Measurements from ENCODE around the gene EIF2B2.
A peak's percentile ranks its signal among the peaks of the same experiment; 100 is the strongest.

EIF2B2 gene

DNA sequence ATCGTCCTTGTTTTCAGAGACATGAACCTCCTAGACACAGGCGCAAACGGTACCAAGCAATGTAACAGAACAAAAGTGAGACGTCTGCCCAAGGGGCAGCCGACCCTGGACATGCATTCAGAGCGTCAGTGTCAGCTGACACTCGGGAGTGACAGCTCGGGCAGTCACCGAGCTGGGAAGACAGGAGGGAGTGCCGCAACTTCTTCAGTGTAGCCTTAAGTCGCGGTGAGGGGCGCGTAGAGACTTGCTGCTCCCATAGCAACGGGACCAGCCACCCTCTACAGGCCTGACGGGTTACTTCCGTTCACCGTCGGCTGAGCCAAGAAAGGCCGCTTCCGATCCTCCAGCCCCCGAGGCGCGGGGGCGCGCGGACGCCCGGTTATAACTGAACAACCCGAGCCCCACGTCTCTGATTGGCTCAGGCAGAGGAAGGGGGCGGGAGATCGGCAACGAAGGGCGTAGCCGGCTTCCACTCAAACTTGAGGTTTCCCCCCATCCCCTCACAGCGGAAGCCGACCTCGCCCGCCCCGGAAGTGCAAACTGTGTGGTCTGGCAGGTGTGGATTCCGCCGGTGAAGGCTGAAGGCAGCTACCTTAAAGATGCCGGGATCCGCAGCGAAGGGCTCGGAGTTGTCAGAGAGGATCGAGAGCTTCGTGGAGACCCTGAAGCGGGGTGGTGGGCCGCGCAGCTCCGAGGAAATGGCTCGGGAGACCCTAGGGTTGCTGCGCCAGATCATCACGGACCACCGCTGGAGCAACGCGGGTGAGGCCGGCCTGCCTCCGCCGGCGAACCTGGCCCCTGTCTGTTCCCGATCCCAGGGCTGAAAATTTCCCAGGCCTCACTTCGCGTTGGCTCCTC is at the start of gene EIF2B2:
TSS of gene EIF2B2 (plus strand) at position 530 of the 858 bp plus-strand sequence. CDS start at position 600, 70 bp downstream.
- DNase-seq (ENCODE audit: low spot score) = peak; percentile 97

DNA sequence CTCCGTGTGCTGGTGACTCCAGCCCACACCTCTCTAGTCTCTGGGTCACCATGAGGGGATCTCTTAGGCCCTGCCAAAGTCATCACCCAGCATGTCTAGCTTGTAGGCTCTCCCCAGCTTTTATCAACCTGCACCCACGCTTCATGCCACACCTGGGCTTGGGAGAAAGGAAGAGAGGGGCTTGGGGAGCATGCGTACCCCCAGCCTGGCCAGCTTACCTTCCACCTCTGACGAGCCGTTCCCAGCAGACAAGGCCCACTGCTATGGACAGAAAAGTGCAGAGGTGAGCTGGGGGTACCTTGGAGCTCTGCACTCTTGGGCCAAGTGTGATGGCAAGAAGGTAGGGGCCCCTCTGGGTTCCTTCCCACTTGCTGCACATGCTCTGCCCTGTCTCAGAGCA is 49.0 kb upstream of the EIF2B2 start:
- no peak for DNase-seq (ENCODE audit: low spot score)

DNA sequence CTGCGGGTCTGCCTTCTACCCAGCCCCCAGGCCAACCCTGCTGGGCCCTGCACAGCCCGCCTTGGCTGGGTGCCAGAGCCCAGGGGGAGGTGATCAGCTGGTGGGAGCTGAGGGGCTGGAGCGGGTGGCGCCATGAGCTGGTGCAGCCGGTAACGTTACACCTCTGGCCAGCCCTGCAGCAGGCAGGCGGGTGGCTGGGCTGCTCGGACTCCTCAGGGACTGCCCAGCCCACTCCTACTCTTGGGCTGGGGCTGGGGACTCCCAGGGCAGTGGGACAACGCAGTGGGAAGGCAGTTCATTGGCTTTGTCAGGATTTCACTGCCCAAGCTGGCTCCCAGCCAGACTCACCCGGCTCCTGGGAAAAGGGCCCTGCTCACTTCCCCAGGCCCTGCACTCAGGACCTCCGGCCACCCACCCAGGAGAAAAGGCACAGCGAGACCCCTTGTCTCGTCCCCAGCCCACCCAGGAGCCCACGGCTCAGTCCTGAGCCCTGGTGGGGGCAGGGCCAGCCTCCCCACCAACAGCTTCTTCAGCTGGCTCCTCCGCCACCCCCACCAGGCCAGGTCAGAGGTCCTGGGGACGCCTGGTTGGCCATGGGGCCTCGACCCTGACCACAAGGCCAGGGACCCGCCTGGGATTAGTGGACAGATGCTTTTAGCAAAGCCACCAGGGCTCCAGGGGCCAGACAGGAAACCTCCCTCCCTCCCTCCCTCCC is 48.3 kb upstream of the EIF2B2 start:
- no peak for DNase-seq (ENCODE audit: low spot score)

DNA sequence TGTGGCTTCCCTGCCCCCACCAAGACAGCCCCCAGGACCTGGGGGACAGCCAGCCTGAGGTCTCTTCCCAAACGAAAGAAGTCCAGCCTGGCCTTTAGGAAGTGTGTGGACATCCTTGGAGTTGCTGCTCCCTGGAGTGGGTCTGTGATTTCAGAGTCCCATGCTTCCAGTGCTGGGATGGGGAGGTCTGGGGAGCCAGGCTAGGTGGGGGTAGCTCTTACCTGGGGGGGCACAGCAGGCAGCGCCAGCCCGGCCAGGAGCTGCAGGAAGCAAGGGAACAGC is 47.8 kb upstream of the EIF2B2 start:
- no peak for DNase-seq (ENCODE audit: low spot score)

DNA sequence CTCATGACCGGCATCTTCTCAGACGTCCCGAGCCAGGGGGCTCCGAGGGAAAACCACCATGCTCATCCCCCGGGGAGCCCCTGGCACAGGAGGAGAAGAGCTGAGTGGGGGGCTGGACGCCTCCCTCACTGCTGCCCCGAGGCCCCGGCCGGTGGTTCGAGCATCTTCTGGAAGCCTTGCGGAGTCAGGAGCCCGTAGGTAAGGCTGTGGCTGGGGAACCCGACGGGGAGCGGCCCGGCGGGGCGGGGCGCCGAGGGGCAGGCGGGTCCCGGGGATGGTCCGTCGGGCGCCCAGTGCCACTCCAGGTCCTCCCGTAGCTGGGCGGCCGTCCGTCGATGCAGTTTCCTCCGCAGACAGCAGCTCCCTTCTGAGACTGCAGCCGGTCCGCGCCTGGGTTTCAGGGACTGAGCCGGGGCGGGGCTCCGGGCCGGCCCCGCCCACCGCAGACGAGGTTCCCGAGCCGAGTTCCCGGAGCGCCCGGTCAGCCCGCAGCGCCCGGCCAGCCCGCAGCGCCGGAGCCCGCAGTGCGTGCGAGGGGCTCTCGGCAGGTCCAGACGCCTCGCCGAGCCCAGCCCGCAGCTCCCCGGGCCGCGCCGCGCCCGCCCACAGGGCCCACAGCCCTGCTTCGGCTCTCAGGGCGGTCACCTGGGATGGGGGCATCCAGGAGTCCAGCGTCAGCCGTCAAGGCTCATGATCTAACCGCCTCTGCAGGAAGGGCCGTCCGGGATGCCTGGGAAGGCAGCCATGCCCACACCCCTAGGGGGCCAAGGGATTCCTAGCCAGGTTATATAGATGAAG is 47.3 kb upstream of the EIF2B2 start, which contains the start of gene PGF:
TSS of gene PGF (minus strand) at position 369 of the 798 bp plus-strand sequence. CDS start at position 14, 355 bp downstream.
- peak; percentile 90 for DNase-seq (ENCODE audit: low spot score)

DNA sequence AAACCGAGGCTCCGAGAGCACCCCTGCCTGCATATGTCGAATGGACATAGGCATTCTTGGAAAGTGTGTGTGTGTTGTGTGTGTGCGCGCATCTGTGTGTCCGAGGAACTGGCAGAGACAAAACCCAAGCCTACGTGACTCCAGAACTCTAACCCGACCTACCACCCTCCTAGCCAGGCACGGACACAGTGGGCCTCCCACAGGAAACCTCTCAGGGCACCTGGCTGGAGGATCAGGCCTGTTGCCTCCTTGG is 46.8 kb upstream of the EIF2B2 start:
- no peak for DNase-seq (ENCODE audit: low spot score)

DNA sequence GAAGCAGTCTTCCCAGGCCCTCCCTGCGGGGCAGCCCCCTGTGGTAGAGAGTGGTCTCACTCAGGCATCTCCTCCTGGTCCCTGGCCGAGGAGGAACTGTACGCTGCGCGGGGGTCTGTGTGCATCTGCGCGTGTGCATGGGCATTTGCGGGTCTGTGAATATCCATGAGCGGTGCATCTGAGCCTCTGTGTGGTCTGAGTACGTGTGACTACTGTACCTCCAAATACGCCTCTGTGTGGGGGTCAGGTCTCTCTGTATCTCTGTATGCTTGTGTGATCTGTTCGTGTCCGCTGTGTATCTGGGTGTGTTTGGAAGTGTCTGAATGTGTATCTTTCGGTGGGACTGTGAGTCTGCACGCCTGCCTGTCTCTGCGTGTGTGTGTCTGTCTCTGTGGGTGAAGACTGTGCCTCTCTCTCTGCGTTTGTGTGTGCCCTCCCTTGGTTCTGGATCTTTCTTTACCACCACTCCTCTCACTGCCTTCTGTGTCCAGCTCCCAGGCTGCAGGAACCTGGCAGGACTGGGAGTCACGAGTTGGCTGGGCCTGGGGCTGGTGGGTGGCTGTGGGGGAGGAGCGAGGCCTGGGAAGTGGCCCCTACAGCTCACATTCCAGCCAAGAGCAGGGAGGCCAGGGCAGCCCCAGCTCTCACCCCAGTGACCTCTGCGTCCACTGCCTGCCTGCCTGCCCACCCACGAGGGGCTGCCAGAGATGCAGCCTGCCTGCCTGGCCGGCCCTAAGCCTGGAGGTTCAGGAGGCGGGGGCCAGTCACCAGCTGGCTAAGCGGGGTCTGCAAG is 46.2 kb upstream of the EIF2B2 start:
- no peak for DNase-seq (ENCODE audit: low spot score)

DNA sequence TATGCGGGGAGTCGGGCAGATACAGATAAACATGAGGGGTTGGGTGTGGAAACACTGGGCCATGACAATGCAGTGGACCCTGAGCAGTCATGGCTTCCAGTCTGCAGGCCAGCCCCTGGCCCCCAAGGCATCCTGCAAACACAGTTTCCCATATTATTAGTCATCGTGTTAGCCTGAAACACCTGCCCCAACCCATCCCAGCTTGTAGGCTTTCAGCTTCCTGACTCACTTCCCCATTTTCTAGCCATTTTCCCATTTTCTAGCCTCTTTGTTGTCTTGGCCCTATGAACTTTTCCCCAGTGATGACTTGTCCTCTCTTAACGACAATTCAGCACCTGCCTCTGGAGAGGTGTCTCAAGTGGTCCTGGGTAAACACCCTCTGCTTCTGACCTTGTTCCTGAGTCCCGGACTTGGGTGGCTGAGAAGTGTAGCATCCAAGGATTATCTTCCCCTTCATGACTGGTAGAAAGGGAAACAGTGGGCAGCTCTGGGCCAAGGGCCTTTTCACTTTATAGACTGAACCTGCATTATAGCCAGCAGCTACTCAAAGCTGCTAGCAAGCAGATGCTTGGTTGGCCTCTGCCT is 43.0 kb upstream of the EIF2B2 start:
- no peak for DNase-seq (ENCODE audit: low spot score)

DNA sequence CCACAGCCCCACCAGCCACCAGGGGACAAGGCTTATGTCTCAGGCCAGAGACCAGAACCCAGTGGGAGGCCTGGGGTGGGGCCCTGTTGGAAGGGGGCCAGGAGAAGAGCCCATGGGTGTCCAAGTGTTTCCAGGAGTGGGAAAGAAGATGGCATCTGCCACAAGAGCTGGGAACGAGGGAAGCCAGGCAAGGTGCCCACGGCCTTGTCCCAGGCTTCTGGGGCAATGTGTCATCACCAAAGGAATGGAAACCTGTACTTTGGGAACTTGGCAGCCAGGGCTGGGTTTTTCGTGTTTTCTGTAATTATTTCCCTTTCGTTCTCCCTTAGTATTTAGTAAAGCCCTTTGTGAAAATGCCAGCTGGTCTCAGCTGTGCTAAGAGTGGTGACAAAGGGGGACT is 42.0 kb upstream of the EIF2B2 start:
- DNase-seq (ENCODE audit: low spot score) = no peak

DNA sequence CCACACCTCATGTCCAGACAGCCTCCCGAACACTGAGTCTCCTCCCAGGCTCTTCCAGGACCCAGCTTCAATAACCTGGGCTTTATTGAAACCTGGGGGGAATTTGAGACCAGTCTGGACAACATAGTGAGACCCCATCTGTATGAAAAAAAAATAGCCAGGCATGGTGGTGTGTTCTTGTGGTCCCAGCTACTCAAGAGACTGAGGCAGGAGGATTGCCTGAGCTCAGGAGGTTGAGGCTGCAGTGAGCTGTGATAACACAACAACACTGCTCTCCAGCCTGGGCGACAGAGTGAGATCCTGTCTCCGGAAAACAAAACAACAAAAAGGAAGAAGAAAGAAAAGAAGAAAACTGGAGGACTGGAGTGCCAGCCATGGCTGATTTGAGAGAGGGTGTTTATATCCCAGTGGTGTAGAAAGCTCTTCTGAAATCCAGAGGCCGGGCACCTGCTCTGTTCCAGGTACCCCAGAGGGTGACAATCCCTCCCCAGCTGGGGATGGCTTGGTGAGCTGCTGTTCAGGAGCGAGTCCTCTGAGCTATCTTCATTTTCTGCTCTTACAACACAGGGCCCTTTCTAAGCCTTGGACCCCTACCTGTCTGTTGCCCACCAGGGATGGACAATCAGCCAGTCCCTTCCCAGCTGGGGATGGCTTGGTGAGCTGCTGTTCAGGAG is 41.3 kb upstream of the EIF2B2 start:
- no peak for DNase-seq (ENCODE audit: low spot score)

DNA sequence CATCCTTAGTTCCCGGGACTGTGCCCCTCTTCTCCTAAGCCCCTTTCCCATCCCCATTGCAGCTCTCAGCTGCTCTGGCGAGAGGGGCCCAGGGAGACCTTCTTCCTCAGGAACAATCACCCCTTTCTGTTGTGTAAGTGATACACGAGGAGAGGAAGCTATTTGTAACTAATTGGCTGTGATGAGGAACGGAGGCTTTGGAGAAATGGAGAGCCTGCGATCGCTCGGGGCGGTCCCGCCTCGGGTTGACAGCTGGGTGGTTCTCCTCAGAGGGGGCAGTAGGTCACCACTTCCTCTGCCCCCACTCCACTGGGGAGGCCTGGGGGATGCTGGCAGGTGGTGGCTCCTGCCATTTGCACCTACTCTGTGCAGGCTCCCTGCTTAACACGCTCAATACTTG is 40.7 kb upstream of the EIF2B2 start:
- no peak for DNase-seq (ENCODE audit: low spot score)

DNA sequence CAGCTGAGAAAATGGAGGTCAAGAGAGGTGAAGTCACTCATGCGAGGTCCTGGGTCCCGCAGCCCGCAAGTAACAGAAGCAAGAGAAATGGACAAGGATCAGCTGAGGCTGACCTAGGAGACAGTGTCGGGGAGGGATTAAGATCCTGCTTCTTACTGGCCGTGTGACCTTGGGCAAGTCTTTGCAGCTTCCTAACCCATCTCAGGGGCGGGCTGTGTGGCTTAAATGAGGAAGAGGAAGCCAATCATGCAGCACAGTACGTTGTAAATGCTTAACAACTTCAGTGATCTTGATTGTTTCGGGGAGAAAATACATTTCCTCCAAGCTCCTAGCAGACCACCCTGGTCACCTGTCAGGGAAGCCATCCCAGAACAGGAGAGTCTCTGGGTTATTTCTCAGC is 40.2 kb upstream of the EIF2B2 start:
- no peak for DNase-seq (ENCODE audit: low spot score)

DNA sequence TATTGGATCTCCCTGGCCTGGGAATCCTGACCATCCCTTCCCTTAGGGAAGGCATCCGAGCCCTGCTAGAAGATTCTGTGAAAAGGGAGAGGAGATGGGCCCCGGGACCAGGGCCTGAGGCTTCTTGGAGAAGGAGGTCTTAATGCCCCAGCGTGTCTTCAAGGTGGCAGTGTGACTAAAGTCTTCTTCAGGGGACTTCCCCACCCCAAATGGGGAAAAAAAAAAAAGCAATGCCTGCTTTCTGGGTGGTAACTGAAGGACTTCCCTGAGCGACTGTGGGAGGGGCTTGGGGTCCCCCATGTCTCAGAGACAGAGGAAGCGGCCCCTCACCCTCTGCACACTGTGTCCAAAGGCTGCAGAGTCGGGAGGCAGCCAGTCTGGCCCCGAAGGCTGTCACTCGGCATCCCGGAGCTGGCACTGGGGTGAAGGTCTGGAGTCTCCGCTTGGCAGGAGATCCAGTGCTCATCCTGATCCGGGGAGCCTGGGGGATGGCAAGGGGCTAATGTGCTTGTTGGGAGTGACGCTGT is 39.5 kb upstream of the EIF2B2 start:
- no peak for DNase-seq (ENCODE audit: low spot score)

DNA sequence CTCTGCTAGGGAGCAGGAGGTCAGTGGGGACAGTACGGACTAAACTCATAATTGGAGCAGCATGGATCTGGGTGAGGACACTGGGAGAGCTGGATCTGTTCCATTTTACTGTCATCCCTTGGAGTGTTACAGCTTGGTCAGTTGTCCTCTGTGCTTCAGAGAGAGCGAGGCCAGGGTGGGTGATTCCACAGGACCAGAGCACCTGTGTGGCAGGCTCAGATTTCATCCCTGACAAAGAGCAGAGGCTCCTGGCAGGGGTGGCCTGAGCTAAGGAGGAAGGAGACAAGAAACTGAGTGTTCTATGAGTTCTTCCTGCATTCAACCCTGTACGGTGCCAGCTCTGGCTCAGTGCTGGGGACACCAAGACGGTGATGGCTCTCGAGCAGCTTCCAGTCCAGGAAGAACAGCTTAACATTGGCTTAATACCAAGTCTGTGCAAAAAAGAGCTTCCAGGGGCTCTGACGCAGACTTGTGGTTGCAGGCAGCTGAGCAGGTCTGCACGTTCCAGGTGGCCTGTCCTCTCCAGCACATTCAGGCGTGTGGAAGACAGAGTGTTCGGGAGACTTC is 38.9 kb upstream of the EIF2B2 start:
- DNase-seq (ENCODE audit: low spot score) = peak; percentile 51

DNA sequence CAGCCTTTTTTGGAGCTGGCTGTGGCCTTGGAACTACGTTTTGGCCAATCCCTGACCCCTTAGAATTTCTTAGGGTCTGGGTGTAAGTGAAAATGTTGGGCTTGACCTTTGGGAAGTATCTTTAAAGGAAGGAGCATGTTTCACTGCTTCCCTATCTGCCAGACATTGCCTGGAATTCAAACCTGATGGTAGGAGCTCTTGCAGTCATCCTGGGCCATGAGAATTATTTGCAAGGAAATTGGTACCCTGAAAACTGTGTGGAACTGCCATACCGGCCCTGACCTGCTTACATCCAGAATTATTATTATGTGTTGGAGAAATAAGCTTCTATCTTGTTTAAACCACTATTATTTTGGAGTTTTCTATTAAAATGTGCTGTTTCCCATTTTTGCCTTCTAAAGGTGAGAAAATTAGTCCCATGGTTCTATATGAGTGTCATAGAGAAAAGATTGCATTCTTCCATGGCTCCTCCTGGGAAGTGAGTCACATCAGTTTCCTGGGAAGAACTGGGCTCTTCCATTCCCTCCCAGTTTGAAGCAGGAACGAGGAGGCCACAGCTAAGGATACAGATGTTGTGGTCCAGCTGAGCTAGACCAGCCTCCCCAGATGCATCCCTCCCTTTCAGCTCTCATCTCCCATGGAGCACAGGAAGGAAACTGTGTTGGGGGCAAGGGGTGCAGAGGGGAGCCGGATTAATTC is 37.8 kb upstream of the EIF2B2 start:
- peak; percentile 71 for DNase-seq (ENCODE audit: low spot score)

DNA sequence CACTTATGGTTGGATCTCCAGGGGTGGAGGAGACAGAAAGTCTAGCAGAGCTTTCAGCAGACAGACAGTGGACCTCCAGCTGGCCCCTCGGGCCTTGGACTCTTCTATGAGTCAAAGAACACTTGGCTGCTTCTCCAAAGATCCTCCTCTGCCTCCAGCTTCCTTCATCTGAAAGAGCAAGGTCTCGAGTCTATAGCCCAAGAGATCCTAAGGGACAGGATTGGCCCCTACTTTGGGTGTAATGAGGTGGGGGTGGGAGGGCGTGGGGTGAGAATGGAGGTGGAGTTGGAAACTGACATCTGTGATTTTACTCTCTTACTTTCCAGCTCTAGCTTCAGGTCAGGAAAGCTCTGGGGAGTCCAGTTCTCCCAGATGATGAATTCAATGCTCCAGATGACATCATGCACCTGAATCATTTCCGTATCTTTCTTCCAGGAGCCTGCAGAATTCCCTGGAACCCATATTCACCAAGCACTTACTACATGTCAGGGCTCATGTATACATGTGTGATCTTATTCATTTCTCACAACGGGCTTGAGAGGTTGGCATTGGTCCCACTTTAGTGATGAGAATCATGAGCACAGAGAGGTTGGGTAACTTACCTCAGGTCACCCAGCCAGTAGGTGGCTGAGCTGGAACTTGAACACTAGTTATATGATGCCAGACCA is 37.1 kb upstream of the EIF2B2 start:
- no peak for DNase-seq (ENCODE audit: low spot score)

DNA sequence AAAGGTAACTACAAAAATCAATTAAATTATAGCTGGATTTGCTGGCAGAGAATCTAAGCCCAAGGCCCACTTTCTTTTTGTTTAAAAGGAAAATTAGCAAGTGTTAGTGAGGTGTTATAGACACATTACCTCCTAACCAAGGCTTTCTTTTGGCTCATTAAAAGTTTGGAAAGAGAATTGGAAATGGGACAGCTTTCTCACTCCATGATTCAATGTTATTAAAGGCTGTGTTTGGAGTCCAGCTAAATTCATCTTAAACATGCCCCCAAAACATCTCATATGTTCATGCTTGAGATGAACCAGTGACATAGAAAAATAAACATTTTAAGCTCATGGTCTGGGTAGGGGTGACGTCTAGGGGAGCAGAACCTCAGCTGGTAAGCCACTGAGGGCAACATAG is 33.9 kb upstream of the EIF2B2 start:
- no peak for DNase-seq (ENCODE audit: low spot score)

DNA sequence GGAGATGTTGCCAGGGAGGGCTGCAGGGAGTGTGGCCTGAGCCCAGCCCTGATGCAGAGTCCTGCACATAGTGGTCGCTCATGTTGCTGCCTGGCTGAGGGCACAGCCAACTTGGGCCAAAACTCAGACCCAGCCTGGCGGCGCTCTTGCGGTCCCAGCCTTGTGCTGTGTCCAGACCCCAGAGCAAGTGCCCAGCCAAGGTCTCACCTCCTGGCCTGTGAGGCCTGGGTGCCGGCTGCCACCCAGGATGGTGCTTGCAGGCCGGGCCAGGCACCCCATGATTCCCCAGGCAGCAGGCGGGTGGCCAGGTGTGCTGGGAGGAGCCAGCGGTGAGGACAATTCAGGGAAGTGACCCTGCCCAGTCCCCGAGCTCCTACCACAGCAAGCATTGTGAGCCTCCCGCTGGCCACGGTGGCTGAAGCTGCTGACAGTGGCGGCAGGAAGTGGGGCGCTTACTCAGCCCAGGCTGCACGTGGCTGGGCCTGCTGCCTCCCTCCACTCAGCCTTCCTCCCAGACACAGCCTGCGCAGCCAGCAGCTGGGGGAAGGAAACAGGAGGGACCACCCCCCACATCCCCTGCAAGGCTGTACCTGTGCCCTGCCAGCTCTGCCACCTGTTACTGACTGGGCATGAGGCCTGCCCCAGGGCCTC is 29.6 kb upstream of the EIF2B2 start:
- DNase-seq (ENCODE audit: low spot score) = no peak

DNA sequence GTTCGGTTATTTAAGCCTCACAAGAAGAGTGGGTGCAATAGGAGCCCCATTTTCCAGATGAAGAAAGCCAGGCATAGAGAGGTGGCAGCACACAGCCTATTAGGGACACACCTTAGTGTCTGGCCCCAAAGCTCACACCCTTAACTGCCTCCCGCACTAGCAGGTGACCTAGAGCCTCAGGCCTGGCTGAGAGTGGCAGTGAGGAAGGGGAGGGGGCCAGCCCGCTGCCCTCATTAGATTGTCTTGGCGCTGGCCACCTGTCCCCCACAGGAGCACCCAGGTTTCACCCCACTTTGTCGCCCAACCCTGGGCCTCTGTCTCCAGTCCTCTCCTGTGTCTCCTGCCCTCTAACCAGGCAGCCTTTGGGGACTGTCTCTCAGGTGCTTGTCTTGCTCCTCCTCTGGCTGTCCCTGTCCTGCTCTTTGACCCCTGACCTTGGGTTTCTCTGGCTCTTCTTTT is 28.8 kb upstream of the EIF2B2 start:
- no peak for DNase-seq (ENCODE audit: low spot score)

All from AG20443 (cell line).